Astrocyte of the hippocampus (primary cell): ENCODE measurements around the gene CHST3.
"Not testable (repeated sequence)": the region's sequence is repeated elsewhere in the genome, so short reads cannot be mapped to it uniquely, and the experiment has no call there.

Experiments used
- DNase-seq: peaks from one replicate; pipeline ENCODE4 v3.0.0; 2011; ENCODE audit warnings: low read depth, low spot score

CHST3 gene

GRCh38 chr10:71988895-71989294 lies 24.7 kb downstream of the CHST3 start:
- not testable (repeated sequence) for DNase-seq

DNA sequence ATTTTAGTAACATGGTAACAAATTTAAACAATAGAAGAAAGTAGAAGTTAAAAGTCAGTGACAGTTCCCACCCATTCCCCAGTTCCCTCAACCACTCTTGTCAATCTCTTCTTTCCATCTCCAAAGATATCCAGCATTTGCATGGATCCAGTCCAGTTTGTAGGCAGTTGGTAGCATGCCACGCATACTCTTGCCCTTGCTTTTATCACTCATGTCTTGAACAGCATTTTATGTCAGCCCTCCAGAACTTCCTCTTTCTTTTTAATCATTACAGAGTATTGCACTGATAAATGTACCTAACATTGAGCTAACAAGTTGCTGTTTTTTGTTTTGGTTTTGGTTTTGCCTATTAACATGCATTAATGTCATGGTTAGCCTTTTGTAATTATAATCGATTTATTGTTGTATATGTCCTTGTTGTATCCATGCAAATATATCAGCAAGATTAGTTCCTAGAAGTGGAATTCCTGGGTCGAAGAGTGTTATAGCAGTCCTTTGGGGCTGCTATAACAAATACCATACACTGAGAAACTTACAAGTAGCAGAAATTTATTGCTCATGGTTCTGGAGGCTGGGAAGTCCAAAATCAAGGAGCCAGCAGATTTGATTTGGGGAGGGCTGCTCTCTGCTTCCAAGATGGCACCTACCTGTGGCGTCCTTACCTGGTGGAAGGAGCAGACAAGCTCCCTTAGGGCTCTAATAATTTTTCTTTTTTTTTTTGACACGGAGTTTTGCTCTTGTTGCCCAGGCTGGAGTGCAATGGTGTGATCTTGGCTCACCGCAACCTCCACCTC lies 25.7 kb downstream of the CHST3 start:
- peak; percentile 13 for DNase-seq

GRCh38 chr10:71990706-71991269 lies 26.6 kb downstream of the CHST3 start:
- no peak for DNase-seq

DNA sequence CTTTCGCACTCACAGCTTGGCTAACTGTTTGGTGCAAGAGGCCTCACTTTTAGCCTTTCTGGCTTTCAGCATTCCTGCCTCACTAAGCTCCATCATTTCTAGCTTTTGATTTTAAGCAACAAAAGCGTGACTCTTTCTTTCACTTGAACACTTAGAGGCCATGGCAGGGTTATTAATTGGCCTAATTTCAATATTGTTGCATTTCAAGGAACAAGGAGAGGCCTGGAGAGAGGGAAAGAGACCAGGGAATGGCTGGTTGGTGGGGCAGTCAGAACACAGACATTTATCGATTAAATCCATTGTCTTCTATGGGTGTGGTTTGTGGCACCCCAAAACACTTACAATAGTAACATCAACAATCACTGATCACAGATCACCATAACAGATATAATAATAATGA lies 31.3 kb downstream of the CHST3 start:
- no peak for DNase-seq

DNA sequence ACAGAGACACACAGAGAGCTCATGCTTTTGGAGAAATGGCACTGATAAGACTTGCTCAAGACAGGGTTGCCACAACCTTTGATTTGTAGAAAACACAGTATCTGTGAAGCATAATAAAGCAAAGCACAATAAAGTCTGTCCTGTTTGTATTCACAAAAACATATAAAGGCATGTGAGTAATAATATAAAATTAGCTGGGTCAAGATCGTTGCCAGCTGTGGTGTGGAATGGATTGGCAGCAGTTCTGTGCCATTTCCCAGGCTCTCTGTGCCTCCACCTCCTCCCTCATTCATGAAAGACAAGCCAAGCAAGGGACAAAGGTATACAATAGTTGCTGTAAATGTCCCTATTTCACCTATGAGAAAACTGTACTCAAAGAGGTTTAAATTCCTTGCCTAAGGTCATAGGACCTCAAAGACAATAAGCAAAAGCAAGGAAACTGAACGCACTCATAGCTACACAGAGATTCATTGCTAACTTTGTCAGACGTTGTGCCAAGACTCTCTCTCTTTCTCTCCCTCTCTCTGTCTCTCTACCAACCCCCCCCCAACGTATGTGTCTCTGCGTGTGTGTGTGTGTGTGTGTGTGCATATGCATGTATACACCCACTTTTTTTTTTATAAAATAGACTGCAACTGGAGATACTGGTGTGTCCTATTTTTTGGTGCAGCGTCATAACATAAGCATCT lies 31.8 kb downstream of the CHST3 start:
- no peak for DNase-seq

- no peak for DNase-seq
Observed at GRCh38 chr10:71996592-71997371, 32.6 kb downstream of the CHST3 start.

DNA sequence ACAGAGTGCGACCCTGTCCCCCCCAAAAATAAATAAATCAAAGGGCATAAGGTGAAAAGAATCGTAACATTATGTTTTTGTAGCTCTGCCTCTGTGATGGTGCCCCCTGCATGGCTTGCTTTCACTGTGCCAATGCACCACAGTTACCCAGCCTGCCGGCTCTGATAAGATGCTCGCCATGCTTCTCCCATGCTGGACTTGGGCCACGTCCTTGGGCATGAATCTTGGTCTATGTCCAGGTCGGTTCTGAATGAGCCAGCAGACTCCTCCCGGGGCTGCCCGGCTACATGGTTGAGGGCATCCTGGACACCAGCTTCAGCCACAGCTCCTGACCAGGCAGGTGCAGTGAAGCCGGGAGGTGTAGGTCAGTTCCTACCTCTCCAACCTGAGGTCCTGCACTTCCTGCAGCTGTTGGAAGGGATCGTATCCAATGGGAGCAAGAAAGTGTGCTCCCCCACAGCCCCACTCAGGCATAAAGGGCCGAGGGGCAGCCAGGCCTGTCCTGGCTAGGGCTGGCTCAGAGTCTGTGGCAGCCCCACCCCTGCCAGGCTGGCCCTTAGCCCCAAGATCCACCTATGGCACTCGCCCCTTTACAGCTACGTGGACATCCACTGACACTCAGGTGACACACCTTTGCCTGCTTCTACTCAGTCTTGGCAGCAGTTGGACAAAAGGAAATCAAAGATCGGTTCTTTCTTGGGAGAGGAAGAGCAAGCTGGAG lies 34.1 kb downstream of the CHST3 start:
- DNase-seq: peak; percentile 64

- DNase-seq: peak; percentile 85
Observed at GRCh38 chr10:71998840-71999194, 34.6 kb downstream of the CHST3 start.

GRCh38 chr10:71999360-72000072 lies 35.3 kb downstream of the CHST3 start:
- peak; percentile 83 for DNase-seq

DNA sequence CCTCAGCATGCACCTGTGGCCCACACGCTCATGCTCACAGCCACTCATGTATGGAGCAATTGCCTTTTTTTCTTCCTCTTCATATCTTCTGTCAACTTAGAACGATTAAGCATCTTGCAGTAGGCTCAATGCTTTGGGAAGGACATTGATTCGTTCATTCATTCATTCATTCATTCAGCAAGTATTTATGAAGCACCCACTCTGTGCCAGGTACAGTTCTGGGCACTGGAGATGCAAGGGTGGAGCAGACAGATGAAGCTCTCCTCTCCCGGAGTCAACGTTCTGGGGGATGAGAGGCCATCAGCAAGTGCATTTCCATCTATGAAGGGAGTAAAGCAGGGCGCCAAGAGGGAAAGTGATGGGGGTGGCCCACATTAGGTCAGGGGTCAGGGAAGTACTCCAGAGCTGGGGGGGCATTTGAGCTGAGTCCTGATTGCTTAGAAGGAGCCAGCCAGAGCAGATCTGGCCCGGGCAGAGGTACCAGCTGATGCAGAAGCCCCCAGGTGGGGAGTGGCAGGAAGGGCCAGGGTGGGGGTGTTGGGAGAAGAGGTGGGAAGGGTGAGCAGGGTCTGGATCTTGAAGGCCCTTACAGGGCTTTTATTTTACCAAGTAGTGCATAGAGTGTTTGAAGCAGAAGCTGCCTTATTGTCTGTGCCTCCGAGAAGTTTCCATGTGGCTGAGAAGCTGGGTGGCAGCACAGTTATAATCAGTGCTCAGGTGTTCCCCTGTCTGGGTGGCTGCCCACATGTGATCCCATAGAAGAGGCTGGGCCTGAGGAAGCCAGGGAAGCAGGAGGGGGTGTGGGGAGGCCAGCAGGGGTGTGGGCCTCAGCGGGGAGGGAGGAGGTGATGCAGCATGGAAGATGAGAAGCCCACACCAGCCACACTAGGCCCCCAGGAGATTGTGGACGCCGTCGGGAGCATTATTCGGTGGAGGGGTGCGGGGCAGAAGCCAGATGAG lies 36.2 kb downstream of the CHST3 start:
- no peak for DNase-seq

- DNase-seq: peak; percentile 38
Observed at GRCh38 chr10:72001033-72001395, 36.8 kb downstream of the CHST3 start.

DNA sequence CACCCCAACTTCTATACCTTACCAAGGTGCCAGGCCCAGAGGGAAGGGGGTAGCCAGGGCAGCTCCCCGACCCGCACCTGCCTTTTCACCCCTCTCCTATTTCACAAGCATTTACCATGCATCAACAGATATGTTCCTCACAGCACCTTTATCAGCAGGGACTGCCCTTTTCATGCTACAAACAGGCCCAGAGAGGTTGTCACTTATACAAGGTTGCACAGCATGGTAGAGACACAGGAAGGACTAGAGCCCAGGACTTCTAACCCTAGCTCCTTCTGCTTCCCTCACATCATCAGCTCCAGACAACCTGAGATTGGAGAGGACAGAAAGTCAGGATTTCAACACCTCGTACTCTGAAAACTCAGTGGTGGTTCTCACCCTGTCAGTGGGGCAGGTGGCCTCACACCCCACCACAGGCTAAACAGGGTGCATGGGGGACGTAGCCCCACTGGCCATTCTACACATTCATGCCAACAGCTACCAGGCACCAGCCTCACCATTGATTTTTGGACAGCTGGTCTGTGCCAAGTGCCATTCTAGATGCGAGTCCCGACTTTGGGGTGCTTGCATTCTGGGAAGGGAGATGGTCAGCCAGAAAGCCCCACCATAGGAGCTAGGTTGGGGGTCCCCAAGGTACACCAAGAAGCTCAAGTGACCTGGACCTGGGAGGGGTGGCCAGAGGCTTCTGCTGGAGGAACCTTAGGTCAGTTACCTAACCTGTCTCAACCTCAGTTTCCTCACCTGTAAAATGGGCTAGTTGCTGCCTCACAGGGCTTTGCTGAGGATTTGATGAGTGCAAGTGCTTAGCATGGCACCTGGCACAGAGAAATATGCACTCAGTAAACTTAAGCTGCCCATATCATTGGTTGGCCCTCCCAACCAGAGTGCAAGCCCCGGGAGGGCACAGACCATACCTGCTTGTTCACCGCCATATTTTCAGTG lies 38.4 kb downstream of the CHST3 start:
- DNase-seq: no peak

GRCh38 chr10:72006026-72006425 lies 41.8 kb downstream of the CHST3 start:
- no peak for DNase-seq

DNA sequence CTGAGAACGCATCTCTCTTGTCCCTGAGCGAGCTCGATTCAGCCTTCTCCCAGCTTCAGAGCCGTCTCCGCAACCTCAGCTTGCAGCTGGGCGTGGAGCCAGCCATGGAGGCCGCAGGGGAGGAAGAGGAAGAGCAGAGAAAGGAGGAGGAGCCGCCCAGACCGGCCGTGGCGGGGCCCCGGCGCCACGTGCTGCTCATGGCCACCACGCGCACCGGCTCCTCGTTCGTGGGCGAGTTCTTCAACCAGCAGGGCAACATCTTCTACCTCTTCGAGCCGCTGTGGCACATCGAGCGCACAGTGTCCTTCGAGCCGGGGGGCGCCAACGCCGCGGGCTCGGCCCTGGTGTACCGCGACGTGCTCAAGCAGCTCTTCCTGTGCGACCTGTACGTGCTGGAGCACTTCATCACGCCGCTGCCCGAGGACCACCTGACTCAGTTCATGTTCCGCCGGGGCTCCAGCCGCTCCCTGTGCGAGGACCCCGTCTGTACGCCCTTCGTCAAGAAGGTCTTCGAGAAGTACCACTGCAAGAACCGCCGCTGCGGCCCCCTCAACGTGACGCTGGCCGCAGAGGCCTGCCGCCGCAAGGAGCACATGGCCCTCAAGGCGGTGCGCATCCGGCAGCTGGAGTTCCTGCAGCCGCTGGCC lies 43.2 kb downstream of the CHST3 start:
- DNase-seq: no peak

- DNase-seq: no peak
Observed at GRCh38 chr10:72008096-72008981, 44.1 kb downstream of the CHST3 start.

- no peak for DNase-seq
Observed at GRCh38 chr10:72009051-72009424, 44.8 kb downstream of the CHST3 start.

GRCh38 chr10:72009425-72010081 lies 45.4 kb downstream of the CHST3 start:
- peak; percentile 96 for DNase-seq
